Stimulated activated naive B cell treated with anti-CD40 and anti-IgM and Interleukin-4, amounts not matched to agents 10 μg/mL and 1 μg/mL and 100 μg/mL, for 72 hours (primary cell): ENCODE results near the gene FCRL3.

Experiments used
- ATAC-seq, 2 donors: fragments of 150-1000 bp; cut with Tn5 transposase; replicated peaks; 2 replicates each; pipeline ENCODE4 v1.10.0; 2021; ENCODE audit warnings: moderate library complexity in 1 of 2
- DNase-seq: peaks from one replicate; pipeline ENCODE4 v3.0.0; 2021
- H3K27ac Mint-ChIP-seq: one replicate; pipeline ENCODE4 v1.8.0; 2022; ENCODE audit warnings: mild to moderate bottlenecking, mixed read lengths
- H3K27me3 Mint-ChIP-seq, 2 donors: one replicate each; pipeline ENCODE4 v1.8.0; 2022; ENCODE audit warnings: mixed read lengths in 2 of 2
- H3K36me3 Mint-ChIP-seq, 2 donors: one replicate each; pipeline ENCODE4 v1.8.0; 2022; ENCODE audit warnings: mixed read lengths in 2 of 2, mild to moderate bottlenecking in 1 of 2
- H3K4me1 Mint-ChIP-seq, 2 donors: one replicate each; pipeline ENCODE4 v1.8.0; 2022; ENCODE audit warnings: mixed read lengths in 2 of 2, mild to moderate bottlenecking in 1 of 2
- H3K4me3 Mint-ChIP-seq, 2 donors: one replicate each; pipeline ENCODE4 v1.8.0; 2022; ENCODE audit warnings: mild to moderate bottlenecking in 2 of 2, mixed read lengths in 2 of 2, moderate library complexity in 1 of 2
- H3K9me3 Mint-ChIP-seq, 2 donors: one replicate each; pipeline ENCODE4 v1.8.0; 2022; ENCODE audit warnings: mixed read lengths in 2 of 2, mild to moderate bottlenecking in 1 of 2

Gene FCRL3

DNA sequence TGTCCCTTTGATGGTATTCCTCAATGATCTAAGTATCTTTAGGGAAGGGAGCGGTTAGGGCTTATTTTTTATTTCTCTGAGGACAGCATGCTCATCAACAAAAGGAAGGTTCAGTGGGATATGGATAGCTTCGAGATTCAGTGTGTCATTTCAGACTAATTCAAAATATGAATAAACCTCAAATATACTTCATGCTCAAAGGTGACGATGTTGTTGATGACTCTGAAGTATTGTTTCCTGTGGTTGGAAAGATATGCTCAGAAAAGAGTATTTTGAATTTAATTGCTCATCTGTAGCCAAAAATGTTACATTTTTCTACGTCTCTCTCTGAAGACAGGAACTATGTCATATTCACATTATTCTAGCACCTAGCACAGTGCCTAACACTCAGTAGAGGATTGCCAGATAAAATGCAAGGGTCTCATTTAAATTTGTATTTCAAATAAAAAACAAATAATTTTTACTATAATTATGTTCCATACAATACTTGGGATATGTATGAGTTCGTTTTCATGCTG lies 1.8 kb upstream of the FCRL3 start:
- peak overlapping the region; percentile 93 for H3K27ac Mint-ChIP-seq
- DNase-seq (no peak), ATAC-seq (no peak)
- H3K4me1 Mint-ChIP-seq, result peaks cover 77 to 98% of the 10 kb centered on the region in 2 donors
- H3K4me3 Mint-ChIP-seq, result peak overlapping the region in 1 of 2 donors; percentile 44
- peaks cover 38 to 54% of the 10 kb centered on the region in 2 donors for H3K36me3 Mint-ChIP-seq
- peaks cover 7 to 9% of the 10 kb centered on the region in 2 donors for H3K9me3 Mint-ChIP-seq
- H3K27me3 Mint-ChIP-seq, result no peaks in the 10 kb centered on the region

DNA sequence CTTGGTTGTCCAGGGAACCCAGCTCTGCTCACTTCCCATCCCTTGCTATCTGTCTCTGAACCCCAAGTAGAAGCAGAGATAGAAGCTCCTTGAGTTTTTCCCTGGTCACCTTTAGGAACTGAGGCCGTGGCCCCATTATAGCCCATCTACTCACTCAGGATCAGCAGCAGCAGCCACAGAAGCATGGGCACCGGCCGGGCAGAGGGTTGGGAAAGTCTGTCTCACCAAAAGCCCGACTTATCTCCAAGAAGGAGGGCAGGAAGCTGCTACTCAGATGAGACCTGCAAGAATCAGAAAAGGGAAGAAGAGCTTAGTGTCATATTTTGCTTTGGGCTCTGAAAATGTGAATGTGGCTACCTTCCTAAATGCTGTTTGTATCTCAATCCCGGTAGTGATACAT lies 264 bp downstream of the FCRL3 start:
- no peaks in the 10 kb centered on the region for H3K27me3 Mint-ChIP-seq
- peaks cover 56 to 62% of the 10 kb centered on the region in 2 donors for H3K36me3 Mint-ChIP-seq
- H3K4me3 Mint-ChIP-seq, result peak overlapping the region; percentile 87 to 92
- peak; percentile 10 to 35 for ATAC-seq
- H3K4me1 Mint-ChIP-seq, result peaks cover 75 to 98% of the 10 kb centered on the region in 2 donors
- peaks cover 3 to 5% of the 10 kb centered on the region in 2 donors for H3K9me3 Mint-ChIP-seq
- no peak for DNase-seq
- H3K27ac Mint-ChIP-seq, result peak overlapping the region; percentile 95

DNA sequence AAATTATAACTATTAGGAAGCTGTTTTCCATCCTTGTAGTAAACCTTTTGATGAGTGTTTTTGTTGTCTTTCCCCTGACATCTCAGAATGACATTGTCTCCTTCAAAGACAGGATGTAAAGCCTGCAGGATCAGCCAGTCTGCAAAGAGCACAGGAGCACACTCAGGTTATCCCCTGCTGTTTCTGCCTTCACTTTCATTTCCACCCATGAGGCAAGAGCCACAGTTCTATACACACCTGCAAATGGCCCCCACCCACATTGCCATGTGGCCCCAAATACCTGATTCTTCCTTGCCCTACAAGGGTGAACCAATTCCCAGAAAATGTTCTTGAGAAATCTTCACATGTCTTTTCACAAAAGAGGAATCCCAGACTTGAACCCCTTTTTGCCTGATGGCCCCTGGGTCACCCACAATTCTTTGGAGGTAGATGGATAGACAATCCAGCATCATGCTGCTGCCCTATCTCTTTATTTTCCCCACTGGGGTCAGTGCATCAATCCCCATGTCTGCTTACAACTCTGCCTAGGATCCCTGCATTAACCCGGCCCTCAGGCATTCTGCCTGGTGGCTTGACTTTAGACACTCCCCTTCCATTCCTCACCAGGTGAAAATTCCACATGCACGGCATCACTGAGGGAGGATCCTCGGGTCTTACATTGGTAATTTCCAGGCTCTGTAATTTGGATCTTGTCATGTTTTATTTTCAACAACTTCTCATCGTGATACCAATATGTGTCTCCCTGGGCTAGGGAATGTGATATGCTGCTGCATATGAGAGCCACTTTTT lies 2.6 kb downstream of the FCRL3 start:
- Mint-ChIP-seq H3K27ac (peak overlapping the region; percentile 88), H3K4me3 (peak overlapping the region; percentile 87 to 92), H3K9me3 (peaks cover 3 to 11% of the 10 kb centered on the region in 2 donors), H3K36me3 (peaks cover 77 to 78% of the 10 kb centered on the region in 2 donors), H3K27me3 (no peaks in the 10 kb centered on the region), H3K4me1 (peaks cover 77 to 98% of the 10 kb centered on the region in 2 donors)
- ATAC-seq (peak; percentile 43), DNase-seq (no peak)

- Mint-ChIP-seq H3K4me3 (peak overlapping the region; percentile 87 to 92), H3K9me3 (peaks cover 0 to 9% of the 10 kb centered on the region in 2 donors), H3K27me3 (no peaks in the 10 kb centered on the region), H3K36me3 (peaks cover 74 to 75% of the 10 kb centered on the region in 2 donors), H3K27ac (peak overlapping the region; percentile 88), H3K4me1 (peaks cover 72 to 96% of the 10 kb centered on the region in 2 donors)
- DNase-seq (no peak), ATAC-seq (no peak)
These were observed 3.5 kb downstream of the FCRL3 start for GRCh38 chr1:157696966-157697628.

GRCh38 chr1:157695417-157695816 lies 5.2 kb downstream of the FCRL3 start:
- peaks cover 68 to 91% of the 10 kb centered on the region in 2 donors for H3K4me1 Mint-ChIP-seq
- no peaks in the 10 kb centered on the region for H3K27me3 Mint-ChIP-seq
- peak overlapping the region; percentile 79 to 87 for H3K4me3 Mint-ChIP-seq
- H3K9me3 Mint-ChIP-seq, result peaks cover 0 to 9% of the 10 kb centered on the region in 2 donors
- ATAC-seq (no peak), DNase-seq (no peak)
- peak overlapping the region; percentile 86 for H3K27ac Mint-ChIP-seq
- H3K36me3 Mint-ChIP-seq, result peaks cover 77 to 81% of the 10 kb centered on the region in 2 donors

DNA sequence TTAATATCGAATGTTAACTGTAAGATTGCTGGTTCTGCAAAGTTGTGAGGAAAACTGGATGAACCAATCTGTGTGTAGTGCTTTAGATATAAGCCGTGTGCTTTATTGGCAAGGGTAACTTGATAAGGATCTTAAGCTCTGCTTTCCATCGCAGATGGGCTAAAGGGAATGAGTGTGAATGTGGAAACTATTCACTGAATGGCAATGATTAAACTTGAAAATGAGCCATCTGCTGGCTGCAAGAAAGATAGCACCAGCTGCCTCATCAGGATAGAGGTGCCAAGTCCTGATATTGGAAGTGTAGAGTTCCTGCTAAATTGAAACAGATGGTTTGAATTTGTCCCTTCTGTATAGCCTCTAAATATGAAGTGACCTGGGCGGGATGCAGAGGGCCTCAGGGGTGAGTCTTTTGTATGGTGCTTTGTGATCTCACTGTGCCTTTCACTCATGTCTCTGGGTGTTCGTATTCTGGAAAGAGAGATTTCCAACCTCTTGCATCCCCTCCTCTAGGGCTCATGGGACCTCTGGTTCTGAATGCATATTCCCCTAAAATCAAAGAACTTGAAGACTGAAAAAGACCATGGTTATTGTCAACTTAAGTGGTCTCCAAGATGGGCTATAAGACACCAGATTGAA lies 9.2 kb downstream of the FCRL3 start:
- H3K27ac Mint-ChIP-seq, result peak overlapping the region; percentile 20
- H3K27me3 Mint-ChIP-seq, result no peaks in the 10 kb centered on the region
- H3K36me3 Mint-ChIP-seq, result peaks cover 64 to 69% of the 10 kb centered on the region in 2 donors
- DNase-seq (no peak), ATAC-seq (peak; percentile 68 to 69)
- H3K4me3 Mint-ChIP-seq, result no peak overlapping the region
- H3K4me1 Mint-ChIP-seq, result peaks cover 51 to 74% of the 10 kb centered on the region in 2 donors
- H3K9me3 Mint-ChIP-seq, result peaks cover 0 to 7% of the 10 kb centered on the region in 2 donors

DNA sequence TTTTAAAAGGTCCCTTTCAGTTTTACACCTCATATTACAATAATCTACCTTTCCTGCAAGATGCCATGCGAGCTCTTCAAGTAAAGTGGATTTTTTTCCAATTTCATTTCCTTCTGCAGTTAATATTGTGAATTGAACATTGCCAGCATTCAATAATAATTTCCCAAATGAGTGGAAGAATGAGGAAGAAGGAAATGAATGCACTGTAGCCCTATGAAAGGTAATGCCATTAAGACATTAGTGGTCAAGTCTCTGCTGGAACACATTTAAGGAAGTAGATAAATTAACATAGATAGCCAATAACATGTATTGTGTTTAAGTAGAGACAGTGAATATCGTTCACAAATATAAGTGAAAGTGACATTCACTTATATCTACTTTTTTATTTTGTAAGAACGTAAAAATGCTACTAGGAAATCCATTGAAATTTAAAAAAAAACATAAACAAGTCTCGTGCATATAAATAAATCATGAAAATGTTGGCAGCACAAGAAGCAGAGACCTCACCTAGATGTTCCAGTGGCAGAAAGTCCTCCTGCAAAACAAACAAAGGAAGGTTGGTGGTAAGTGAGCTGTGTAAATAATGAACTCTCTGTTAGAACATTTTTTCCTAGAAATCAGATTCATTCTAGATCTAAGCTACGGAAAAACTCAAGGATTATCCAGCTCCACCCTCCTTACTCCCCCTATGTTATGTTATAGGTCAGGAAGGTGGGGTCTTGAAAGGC lies 17.7 kb downstream of the FCRL3 start:
- Mint-ChIP-seq H3K27ac (no peak overlapping the region), H3K9me3 (no peaks in the 10 kb centered on the region), H3K36me3 (peaks cover 60 to 80% of the 10 kb centered on the region in 2 donors), H3K4me1 (peaks cover 21 to 39% of the 10 kb centered on the region in 2 donors), H3K27me3 (no peaks in the 10 kb centered on the region), H3K4me3 (no peak overlapping the region)
- DNase-seq (no peak), ATAC-seq (no peak)

GRCh38 chr1:157678721-157679120 lies 21.8 kb downstream of the FCRL3 start:
- no peak overlapping the region for H3K4me3 Mint-ChIP-seq
- H3K9me3 Mint-ChIP-seq, result peaks cover 7 to 15% of the 10 kb centered on the region in 2 donors
- DNase-seq (no peak), ATAC-seq (no peak)
- H3K4me1 Mint-ChIP-seq, result peaks cover 4 to 13% of the 10 kb centered on the region in 2 donors
- peaks cover 66 to 82% of the 10 kb centered on the region in 2 donors for H3K36me3 Mint-ChIP-seq
- no peaks in the 10 kb centered on the region for H3K27me3 Mint-ChIP-seq
- H3K27ac Mint-ChIP-seq, result peak overlapping the region; percentile 6

- H3K27ac Mint-ChIP-seq, result peak overlapping the region; percentile 5
- no peak for DNase-seq
- ATAC-seq, result no peak
These were observed 27.6 kb downstream of the FCRL3 start for GRCh38 chr1:157673008-157673407.

GRCh38 chr1:157671895-157672294 lies 28.7 kb downstream of the FCRL3 start:
- ATAC-seq, result peak; percentile 45 to 72
- DNase-seq, result no peak
- H3K4me3 Mint-ChIP-seq, result no peak overlapping the region
- H3K9me3 Mint-ChIP-seq, result peaks cover 24 to 32% of the 10 kb centered on the region in 2 donors
- peaks cover 41 to 53% of the 10 kb centered on the region in 2 donors for H3K36me3 Mint-ChIP-seq
- no peak overlapping the region for H3K27ac Mint-ChIP-seq
- no peaks in the 10 kb centered on the region for H3K4me1 Mint-ChIP-seq
- H3K27me3 Mint-ChIP-seq, result no peaks in the 10 kb centered on the region

More at GRCh38 chr1:157673008-157673407, 27.6 kb downstream of the FCRL3 start:
- Mint-ChIP-seq H3K4me1 (no peaks in the 10 kb centered on the region), H3K36me3 (peaks cover 50 to 61% of the 10 kb centered on the region in 2 donors), H3K9me3 (peaks cover 19 to 31% of the 10 kb centered on the region in 2 donors), H3K27me3 (no peaks in the 10 kb centered on the region), H3K4me3 (no peak overlapping the region)

DNA sequence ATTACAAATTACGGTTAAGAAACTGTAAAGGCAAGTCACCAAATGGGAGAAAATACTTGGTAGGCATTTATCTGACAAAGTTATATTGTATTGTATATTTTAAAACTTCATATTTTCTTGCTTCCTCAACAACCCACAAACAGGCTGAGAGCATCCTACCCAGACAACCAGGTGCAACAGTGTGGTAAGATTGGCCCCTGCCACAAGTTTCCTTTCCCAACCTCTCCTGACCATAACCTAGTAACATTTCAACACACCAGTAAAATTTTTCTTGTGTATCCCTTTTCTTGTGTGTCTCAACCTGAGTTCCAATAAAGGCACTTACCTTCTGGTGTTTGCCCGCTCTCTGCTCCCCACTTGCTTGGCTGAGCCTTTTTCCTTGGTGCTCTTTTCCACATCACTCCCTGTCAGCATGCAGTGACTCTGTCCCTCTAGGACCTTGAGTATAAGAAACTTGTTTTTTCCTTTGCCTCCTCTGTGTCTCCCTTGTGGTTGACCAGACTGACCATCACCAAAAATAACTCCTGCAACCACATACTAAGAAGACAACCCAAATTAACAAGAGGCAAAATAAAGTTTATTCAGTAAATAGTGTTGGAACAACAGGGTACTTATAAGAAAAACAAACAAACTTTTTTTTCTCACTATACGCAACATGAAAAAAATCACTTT lies 40.9 kb downstream of the FCRL3 start:
- no peak overlapping the region for H3K4me3 Mint-ChIP-seq
- ATAC-seq (peak; percentile 52 to 64), DNase-seq (no peak)
- H3K4me1 Mint-ChIP-seq, result peaks cover 29 to 40% of the 10 kb centered on the region in 2 donors
- peaks cover 4 to 8% of the 10 kb centered on the region in 2 donors for H3K9me3 Mint-ChIP-seq
- no peaks in the 10 kb centered on the region for H3K27me3 Mint-ChIP-seq
- H3K36me3 Mint-ChIP-seq, result peaks cover 3 to 11% of the 10 kb centered on the region in 2 donors
- no peak overlapping the region for H3K27ac Mint-ChIP-seq

- no peak for ATAC-seq
- H3K4me1 Mint-ChIP-seq, result peaks cover 28 to 45% of the 10 kb centered on the region in 2 donors
- no peak overlapping the region for H3K27ac Mint-ChIP-seq
- DNase-seq, result no peak
- no peak overlapping the region for H3K4me3 Mint-ChIP-seq
- H3K27me3 Mint-ChIP-seq, result no peaks in the 10 kb centered on the region
- H3K36me3 Mint-ChIP-seq, result peaks cover 3 to 11% of the 10 kb centered on the region in 2 donors
- peaks cover 5 to 8% of the 10 kb centered on the region in 2 donors for H3K9me3 Mint-ChIP-seq
These were observed 42.0 kb downstream of the FCRL3 start for GRCh38 chr1:157658571-157658970.

GRCh38 chr1:157653494-157653873 lies 47.1 kb downstream of the FCRL3 start:
- H3K9me3 Mint-ChIP-seq, result peaks cover 0 to 1% of the 10 kb centered on the region in 2 donors
- H3K36me3 Mint-ChIP-seq, result no peaks in the 10 kb centered on the region
- no peak overlapping the region for H3K27ac Mint-ChIP-seq
- peak; percentile 22 to 25 for ATAC-seq
- peak overlapping the region; percentile 66 to 69 for H3K4me3 Mint-ChIP-seq
- H3K4me1 Mint-ChIP-seq, result peaks cover 26 to 40% of the 10 kb centered on the region in 2 donors
- DNase-seq, result no peak
- H3K27me3 Mint-ChIP-seq, result no peaks in the 10 kb centered on the region
